GM18951 (cell line): ENCODE measurements around the gene DHCR24.

Source experiments
- POLR2A ChIP-seq: IDR thresholded peaks from 4 replicates; pipeline ENCODE4 v1.6.1; 2011; ENCODE audit warnings: mild to moderate bottlenecking; ENCODE audit not compliant: insufficient read length, insufficient read depth; ENCODE audit errors: extremely low read depth
- in situ Hi-C: fragments of 300-500 bp; cut with MboI; formaldehyde crosslinking; loops from one replicate; pipeline ENCODE4 v1.12.0; 2022; ENCODE audit warnings: low sequenced_read_pairs, mixed read lengths, inconsistent platforms; ENCODE audit not compliant: unreplicated experiment

The DHCR24 gene

GRCh38 chr1:54866801-54867716, 19.9 kb downstream of the DHCR24 start:
- in situ Hi-C loops = no loop called here
- no peak for TF ChIP-seq POLR2A

- no peak for TF ChIP-seq POLR2A
- in situ Hi-C loops = no loop called here
Measured at GRCh38 chr1:54865238-54866073, 21.5 kb downstream of the DHCR24 start.

GRCh38 chr1:54864460-54865208, 22.4 kb downstream of the DHCR24 start:
- no peak for TF ChIP-seq POLR2A
- in situ Hi-C loops = no loop called here

- in situ Hi-C loops = no loop called here
- no peak for TF ChIP-seq POLR2A
Measured at GRCh38 chr1:54863267-54863665, 23.7 kb downstream of the DHCR24 start.

GRCh38 chr1:54861070-54861761, 25.8 kb downstream of the DHCR24 start:
- in situ Hi-C loops = no loop called here

GRCh38 chr1:54859700-54860391, 27.1 kb downstream of the DHCR24 start:
- in situ Hi-C loops = no loop called here
- no peak for TF ChIP-seq POLR2A

More at GRCh38 chr1:54861070-54861761, 25.8 kb downstream of the DHCR24 start:
- no peak for TF ChIP-seq POLR2A

- no peak for TF ChIP-seq POLR2A
- in situ Hi-C loops = no loop called here
Measured at GRCh38 chr1:54857746-54858561, 29.0 kb downstream of the DHCR24 start.

GRCh38 chr1:54857141-54857540, 29.9 kb downstream of the DHCR24 start:
- no peak for TF ChIP-seq POLR2A

GRCh38 chr1:54854381-54855020, 32.5 kb downstream of the DHCR24 start:
- in situ Hi-C loops = no loop called here
- no peak for TF ChIP-seq POLR2A

More at GRCh38 chr1:54857141-54857540, 29.9 kb downstream of the DHCR24 start:
- in situ Hi-C loops = no loop called here

- no peak for TF ChIP-seq POLR2A
- in situ Hi-C loops = no loop called here
Measured at GRCh38 chr1:54853793-54854370, 33.1 kb downstream of the DHCR24 start.
